Erythroblast (primary cell): ENCODE measurements around the gene ANKRD34A.

ENCODE experiments used
- GATA1 ChIP-seq: IDR thresholded peaks from 2 replicates; pipeline ENCODE4 v1.6.1; 2011; ENCODE audit warnings: low read depth, mild to moderate bottlenecking, control low read depth, low read length, moderate library complexity
- POLR2A ChIP-seq: IDR thresholded peaks from 2 replicates; pipeline ENCODE4 v1.6.1; 2011; ENCODE audit warnings: mild to moderate bottlenecking, low read length

DNA sequence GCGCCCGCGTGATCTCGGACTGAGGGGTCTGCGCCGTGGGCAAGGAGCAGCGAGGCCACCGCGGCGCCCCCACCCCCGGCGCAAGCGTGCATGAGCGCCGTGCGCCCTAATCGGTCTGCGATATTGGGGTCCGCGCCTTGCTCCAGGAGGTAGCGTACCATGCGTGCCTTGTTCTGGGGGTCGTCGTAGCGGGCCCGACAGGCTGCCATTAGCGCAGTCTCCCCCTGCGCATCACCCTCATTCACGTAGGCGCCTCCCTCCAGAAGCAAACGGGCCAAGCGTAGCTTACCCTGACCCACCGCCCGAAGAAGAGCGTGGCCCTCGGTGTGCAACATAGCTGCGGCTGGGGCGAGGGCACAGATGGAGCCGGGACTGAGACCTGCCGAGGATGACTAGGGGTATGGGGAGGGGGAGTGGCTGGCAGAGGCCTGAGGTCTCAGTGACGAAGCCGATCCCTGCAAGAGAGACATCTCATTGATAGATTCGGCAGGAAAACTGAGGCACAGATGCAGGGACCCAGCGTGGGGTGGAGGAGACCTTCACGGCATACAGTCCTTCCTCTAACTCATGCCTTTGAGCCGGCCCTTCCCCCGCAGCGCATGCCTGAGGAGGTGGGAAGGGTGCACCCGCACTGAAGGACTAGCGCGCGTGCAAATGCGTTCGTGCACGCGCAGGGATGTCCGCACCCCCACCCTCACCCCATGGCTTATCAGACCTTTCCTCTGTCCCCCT lies 2.8 kb downstream of the ANKRD34A start:
- TF ChIP-seq POLR2A (no peak), GATA1 (no peak)
